ENCODE data around the gene CHAF1B.

Gene CHAF1B

DNA sequence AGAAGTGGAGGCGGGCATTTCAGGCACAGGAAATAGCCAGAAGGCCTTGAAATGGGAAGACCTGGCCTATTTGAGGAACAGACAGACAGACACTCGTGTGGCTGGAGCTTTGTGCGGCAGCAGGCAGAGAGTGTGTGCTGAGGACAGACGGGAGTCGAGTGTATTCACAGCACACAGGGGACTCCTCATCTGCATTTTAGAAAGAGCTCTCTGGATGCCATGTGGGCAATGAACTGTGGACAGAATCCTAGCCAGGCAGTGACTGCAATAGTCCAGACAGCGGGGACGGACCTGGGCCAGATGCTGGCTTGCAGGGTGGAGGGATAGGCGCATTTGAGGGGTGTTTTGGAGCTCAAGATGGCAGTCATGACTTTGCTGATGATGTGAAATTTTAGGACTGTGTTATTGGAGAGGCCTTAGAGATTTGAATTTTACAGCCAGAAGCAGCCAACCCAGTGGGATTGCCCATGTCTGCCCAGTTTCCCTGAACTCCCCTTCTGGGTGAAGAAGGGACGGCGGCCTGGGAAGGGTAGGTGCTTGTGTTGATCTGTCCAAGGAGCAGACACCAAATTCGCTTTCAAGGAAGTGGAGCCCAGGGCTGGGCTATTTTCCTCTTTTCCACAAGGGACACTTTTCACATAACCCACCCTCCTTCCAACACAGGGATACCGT, 43.7 kb downstream of the CHAF1B start:
- no peak for DNase-seq (ENCODE audit: low read depth)

DNA sequence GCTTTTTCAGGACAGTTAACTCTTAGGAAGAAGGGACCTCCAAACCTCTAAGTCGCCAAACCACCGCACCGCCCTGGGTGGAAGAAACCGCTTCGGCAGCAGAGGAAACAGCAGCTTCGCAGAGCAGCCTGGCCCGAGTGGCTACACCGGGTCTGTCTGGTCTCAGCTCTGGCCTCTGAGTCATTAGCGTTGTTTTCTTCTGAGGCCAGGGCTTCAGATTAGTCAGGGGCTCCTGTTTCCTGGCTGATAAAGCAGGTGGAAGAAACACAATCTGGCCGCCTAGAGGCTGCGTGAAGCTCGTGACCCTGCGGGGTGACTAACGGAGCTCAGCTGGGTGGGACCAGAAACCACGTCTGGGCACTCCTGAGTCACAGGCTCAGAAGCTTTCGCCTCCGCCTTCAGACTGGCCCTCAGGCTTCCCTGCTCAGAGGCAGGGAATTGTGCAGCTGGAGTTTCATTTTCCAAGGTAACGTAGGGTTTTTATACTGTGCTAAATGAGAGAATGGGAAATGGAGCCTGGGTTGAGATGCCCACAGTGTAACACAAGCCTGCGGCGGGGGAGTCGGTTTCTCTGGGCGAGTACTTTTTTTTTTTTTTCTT, 44.9 kb downstream of the CHAF1B start:
- peak; percentile 99 for DNase-seq (ENCODE audit: low read depth)

DNA sequence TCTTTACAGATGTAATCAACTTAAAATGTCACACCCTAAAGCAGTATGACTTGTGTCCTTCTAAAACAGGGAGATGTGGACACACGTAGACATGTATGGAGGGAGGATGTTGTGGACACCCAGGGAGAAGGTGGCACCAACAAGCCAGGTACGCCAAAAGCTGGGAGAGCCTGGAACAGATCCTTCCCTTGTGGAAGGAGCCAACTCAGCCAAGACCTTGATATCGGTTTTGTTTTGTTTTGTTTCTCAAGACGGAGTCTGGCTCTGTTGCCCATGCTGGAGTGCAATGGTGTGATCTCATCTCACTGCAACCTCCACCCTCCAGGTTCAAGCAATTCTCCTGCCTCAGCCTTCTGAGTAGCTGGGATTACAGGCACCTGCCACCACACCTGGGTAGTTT, 45.6 kb downstream of the CHAF1B start:
- DNase-seq (ENCODE audit: low read depth): peak; percentile 51

- no peak for DNase-seq (ENCODE audit: low read depth)
Observed at GRCh38 chr21:36431252-36431651, 46.1 kb downstream of the CHAF1B start.

DNA sequence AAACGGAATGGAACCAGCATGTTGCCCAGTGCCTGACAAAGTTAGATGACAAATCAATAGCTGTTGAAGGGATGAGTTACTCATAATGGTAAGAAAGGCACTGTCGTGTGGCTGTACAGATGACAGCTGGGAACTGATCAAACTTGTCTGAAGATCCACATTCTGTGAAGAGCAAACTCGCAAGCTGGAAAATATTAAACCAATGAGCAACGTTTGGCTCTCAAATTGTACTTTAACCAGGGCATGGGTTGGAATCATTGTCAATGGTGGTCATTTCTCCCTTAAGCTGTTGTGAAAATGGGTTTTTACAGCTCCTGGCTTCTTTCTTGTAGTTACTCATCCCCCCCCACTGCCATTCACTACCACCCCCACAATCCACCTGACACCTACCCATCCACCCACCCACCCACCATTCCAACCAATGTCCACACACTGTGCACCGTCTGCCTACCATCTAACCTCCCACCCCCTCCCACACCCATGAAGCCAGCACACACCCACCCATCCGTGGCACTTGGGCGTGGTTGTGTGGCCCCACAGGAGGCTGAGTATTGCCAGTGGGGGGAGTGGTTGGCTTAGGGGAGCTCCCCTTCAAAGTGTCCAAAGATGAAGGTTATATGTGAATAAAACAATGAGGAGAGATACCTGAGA, 48.0 kb downstream of the CHAF1B start:
- no peak for DNase-seq (ENCODE audit: low read depth)

DNA sequence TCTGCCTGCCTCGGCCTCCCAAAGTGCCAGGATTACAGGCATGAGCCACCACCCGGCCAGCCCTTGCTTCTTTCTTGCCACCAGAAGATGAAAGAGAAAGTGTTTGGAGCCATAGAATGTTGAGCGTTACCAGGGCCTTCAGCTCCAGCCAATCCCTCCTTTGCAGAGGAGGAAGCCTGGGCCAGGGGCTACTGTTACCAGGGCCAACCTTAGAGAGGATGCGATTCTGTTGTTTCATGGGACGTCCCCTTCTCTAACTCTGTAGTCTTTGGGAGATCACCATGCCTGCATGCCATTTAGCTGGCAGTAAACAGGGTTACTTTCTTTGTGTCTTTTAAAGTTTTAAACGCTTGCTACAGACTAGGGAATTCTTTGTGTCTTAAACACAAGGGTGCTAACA, 49.0 kb downstream of the CHAF1B start:
- no peak for DNase-seq (ENCODE audit: low read depth)

DNA sequence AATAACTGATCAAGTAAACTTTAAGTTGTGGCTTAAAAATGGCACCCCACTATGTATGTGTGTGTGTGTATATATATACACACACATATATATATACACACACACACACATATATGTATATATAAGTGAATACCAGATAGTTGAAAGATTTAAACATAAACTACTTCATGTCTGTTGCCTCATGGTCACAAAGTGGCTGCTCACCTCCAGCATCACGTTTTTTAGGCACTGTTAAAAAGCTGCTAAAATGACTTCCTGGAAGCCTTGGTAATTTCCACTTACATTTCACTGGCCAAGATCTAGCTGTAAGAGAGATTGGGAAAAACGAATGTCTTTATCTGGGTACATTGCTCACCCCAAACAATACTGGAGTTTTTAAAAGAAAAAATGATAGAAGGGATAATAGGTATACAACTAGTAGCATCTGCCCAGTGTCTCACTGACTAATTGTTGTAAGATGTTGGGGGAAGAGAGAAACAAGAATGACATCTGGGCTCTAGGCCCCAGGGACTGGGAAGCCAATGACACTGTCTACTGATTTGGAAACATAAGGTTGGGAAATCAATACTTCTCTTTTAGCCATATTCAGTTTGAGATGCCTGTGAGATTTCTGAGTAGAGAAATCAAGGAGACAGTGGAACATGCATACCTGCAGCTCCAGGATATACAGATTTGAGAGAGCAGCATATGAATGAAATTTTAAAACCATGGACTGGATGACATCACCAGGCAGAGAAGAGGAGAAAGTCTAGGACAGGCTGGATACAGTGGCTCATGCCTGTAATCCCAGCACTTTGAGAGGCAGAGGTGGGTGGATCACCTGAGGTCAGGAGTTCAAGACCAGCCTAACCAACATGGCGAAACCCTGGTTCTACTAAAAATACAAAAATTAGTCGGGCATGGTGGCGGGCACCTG, 51.9 kb downstream of the CHAF1B start:
- DNase-seq (ENCODE audit: low read depth): no peak

DNA sequence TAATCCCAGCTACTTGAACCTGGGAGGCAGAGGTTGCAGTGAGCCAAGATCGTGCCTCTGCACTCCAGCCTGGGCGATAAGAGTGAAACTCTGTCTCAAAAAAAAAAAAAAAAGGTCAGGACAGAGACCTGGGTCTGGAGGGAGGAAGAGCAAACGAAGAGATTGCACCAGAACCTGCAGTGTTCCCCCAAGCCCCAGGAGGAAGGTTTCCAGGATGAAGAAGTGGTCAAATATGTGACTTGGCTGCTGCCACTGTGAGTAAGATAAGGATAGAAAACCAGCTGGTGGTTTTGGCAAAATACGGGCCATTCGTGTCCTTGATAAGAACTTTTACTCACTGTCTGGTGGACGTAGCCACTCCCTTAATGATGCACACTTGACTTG, 52.5 kb downstream of the CHAF1B start:
- peak; percentile 94 for DNase-seq (ENCODE audit: low read depth)

GRCh38 chr21:36441715-36442114, 56.5 kb downstream of the CHAF1B start:
- no peak for DNase-seq (ENCODE audit: low read depth)

DNA sequence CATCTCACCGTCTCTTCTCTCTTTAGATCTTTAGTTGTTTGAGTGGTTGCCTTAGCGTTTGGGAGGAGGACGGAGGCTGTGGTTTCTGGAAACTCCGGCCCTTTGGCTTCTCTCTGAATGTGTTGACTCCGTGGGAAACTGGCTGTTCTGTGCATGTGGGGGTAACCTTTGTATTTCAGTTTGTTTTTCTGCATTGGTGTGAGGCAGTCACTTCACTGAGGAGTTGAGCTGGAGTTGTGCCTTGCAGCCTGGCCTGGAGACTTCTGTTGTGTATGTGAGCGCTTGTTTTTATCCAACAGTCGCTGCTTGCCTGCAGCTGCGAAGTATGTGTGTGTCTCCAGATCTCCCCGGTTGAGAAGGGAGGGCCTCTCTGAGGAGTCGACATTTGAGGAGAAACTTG, 61.1 kb downstream of the CHAF1B start:
- no peak for DNase-seq (ENCODE audit: low read depth)

DNA sequence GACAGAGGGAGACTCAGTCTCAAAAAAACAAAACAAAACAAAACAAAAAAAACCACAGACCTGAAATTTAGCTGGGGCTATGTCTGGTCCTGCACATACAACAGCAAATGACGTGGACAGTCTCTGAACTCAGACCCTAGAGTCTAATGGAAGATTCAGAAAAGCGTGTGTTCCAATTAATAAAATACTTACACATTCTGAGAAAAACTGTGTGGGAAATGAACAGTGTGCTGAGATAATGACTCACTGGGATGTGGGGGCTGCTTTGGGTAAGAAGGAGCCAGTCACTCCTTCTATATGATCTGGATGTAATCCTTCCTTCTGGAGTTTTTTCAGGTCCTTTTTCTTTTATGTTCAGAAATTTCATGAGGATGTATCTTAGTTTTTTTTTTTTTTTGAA, 65.3 kb downstream of the CHAF1B start:
- DNase-seq (ENCODE audit: low read depth): peak; percentile 69

DNA sequence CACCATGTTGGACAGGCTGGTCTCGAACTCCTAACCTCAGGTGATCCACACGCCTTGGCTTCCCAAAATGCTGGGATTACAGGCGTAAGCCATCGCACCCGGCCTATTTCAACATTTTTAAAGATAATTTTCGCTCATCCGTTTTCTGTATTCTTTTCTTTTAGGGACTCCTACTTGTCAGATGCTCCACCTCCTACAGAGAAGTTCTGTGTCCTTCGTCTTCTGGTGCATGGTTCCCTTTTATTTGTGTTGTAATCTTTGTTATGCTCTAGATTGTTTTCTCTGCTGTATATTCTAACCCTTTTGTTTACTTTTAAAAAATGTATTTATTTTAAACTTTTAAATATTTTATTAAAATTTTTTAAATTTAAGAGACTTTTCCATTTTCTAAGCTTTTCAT, 66.3 kb downstream of the CHAF1B start:
- DNase-seq (ENCODE audit: low read depth): no peak

DNA sequence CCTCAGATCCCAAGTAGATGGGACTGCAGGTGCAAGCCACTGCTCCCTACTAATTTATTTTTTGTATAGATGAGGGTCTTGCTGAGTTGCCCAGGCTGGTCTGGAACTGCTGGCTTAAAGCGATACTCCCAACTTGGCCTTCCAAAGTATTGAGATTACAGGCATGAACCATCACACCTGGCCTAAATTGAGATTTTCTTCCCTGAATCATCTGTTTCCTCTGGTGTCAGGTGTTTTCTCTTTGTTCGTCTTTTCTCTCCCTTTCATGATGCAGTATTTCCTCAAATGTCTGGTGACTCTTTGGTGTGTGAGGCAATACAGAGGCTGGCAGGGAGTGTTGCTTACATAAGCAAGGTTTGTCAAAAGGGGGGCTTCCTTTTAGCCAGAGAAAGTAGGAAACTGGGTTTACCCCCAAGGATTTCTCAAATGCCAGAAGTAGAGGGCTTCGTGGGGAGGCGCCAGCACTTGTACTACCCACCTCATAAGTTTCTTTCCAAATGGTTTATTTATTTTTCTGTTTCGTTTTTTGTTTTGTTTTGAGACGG, 67.2 kb downstream of the CHAF1B start:
- no peak for DNase-seq (ENCODE audit: low read depth)

DNA sequence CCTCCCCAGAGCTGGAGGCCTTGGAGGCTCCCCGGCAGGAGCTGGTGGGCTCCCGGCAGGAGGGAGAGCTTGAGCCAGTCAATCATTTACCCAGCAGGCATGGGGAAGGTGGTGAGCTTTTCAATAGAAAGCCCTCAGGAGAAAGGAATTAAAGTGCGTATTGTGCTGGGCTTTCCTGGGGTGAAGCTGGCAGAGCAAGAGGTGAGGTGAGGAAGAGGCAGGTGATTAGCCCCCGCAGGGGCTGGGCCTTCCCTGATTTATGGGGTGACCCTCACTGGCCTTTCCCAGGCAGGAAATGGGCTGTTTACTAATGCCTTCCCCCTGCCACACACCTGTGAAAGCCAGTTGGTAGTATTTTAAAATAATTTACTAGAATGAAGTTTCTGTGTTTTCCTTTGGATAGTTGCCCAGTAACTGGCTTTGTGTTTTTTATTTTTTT, 68.9 kb downstream of the CHAF1B start:
- DNase-seq (ENCODE audit: low read depth): no peak

DNA sequence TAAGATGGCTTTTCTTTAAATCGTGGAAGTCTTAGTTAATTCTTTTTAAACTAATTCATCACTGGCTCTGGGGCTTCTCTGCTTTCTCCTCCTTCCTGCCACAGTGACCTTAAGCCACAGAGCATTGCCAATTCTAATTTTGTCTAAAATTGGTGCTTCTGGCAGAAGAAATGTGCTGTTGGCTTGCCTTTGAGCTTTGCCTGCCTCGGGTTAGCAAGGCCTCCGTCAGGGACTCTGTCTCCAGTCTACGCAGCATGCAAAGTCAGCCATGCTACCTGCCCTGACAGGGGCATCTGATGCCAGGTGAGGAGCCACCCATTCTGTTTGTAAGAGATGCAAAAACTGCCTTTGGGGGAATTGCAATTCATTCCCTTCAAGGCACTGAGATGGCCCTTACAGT, 69.5 kb downstream of the CHAF1B start:
- DNase-seq (ENCODE audit: low read depth): no peak

DNA sequence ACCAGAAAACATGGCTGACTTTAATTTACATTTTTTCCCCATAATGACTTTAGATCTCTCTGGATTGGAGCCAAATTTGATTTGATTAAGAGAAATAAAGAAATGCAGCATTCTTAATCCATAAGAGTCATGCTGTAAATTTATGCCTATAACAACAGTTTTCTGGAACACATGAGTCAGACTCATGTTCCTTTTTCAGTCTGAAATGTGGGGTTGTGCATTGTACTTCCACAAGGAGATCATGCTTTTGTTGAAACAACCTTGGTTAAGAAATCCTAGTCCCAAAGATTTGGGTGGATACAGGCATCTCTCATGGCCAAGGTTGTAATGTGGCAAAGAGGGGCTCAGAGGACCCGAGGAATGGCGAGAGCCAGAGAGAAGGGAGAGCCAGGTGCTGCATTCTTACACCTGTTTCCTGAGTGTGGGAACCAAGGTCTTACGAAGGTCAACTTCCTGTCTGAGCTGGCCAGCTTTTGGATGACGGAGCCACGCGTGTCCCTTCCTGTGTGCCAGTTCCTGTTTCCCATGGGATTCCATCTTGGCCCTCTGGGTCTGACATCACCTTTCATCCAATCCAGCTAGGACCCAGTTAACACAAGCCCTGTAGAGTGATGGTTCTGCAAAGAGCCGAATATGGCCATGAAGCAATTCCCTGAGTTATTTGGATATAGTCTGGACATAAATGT, 71.7 kb downstream of the CHAF1B start:
- peak; percentile 40 for DNase-seq (ENCODE audit: low read depth)

- no peak for DNase-seq (ENCODE audit: low read depth)
Observed at GRCh38 chr21:36459098-36459497, 73.9 kb downstream of the CHAF1B start.

GRCh38 chr21:36460866-36461265, 75.7 kb downstream of the CHAF1B start:
- DNase-seq (ENCODE audit: low read depth): no peak

GRCh38 chr21:36461277-36461917, 76.2 kb downstream of the CHAF1B start:
- DNase-seq (ENCODE audit: low read depth): no peak

- DNase-seq (ENCODE audit: low read depth): no peak
Observed at GRCh38 chr21:36461918-36462486, 76.8 kb downstream of the CHAF1B start.

DNA sequence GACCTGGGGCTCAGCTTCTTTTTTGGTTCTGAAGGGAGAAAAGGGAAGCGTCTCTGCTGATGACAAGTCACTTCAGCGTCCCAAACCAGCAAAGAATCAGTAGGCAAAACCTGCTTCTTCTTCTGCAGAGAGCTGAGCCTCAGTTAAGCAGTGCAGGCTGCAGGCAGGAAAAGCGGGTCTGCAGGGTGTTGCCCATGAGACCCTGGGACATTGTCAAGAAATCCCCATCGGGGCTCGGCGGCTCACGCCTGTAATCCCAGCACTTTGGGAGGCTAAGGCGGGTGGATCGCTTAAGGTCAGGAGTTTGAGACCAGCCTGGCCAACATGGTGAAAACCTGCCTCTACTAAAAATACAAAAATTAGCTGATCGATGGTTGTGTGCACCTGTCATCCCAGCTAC, 78.0 kb downstream of the CHAF1B start:
- DNase-seq (ENCODE audit: low read depth): no peak
